Liver (tissue), 9 donors: ENCODE data around the gene SUPT6H. TPM values are rescaled to one million over a fixed set of nuclear protein-coding genes. Genes with fewer than 3 reads are reported as not detected.

Experiments
- DNase-seq: peaks from one replicate; pipeline ENCODE4 v3.0.0-alpha.2; 2017; ENCODE audit warnings: low spot score
- H3K27ac ChIP-seq, 2 donors: one replicate each; pipeline ENCODE4 v1.7.0; 2013; ENCODE audit warnings: inconsistent platforms in 2 of 2, low read length in 2 of 2, control low read depth in 1 of 2, low read depth in 1 of 2, mild to moderate bottlenecking in 1 of 2
- H3K27me3 ChIP-seq, 4 donors: one replicate each; pipeline versions ENCODE4 v1.6.1 to v1.7.0; 2013; ENCODE audit warnings: low read length in 3 of 4, inconsistent platforms in 1 of 4, mild to moderate bottlenecking in 1 of 4, moderate library complexity in 1 of 4; ENCODE audit not compliant: control insufficient read depth in 4 of 4, insufficient read depth in 4 of 4
- H3K36me3 ChIP-seq, 4 donors: one replicate each; pipeline versions ENCODE4 v1.6.1 to v1.7.0; 2013; ENCODE audit warnings: low read length in 3 of 4, mild to moderate bottlenecking in 3 of 4, low read depth in 1 of 4, moderate library complexity in 1 of 4; ENCODE audit not compliant: control insufficient read depth in 4 of 4, insufficient read depth in 3 of 4
- H3K4me1 ChIP-seq, 4 donors: one replicate each; pipeline versions ENCODE4 v1.6.1 to v1.7.0; 2013; ENCODE audit warnings: low read length in 3 of 4, mild to moderate bottlenecking in 3 of 4, moderate library complexity in 1 of 4; ENCODE audit not compliant: control insufficient read depth in 4 of 4, insufficient read depth in 4 of 4
- H3K4me3 ChIP-seq, 3 donors: one replicate each; pipeline versions ENCODE4 v1.6.1 to v1.7.0; 2013; ENCODE audit warnings: low read length in 3 of 3, control low read depth in 1 of 3, low read depth in 1 of 3, mild to moderate bottlenecking in 1 of 3
- H3K9ac ChIP-seq, 2 donors: one replicate each; pipeline ENCODE4 v1.7.0; 2013; ENCODE audit warnings: low read length in 2 of 2, mild to moderate bottlenecking in 2 of 2, moderate library complexity in 2 of 2, control low read depth in 1 of 2, low read depth in 1 of 2
- H3K9me3 ChIP-seq, 4 donors: one replicate each; pipeline versions ENCODE4 v1.6.1 to v1.7.0; 2013; ENCODE audit warnings: low read length in 3 of 4; ENCODE audit not compliant: control insufficient read depth in 4 of 4
- EGR1 ChIP-seq, 2 donors: IDR thresholded peaks; 2 replicates each; pipeline ENCODE4 v1.6.1; 2016 to 2018; ENCODE audit warnings: antibody characterized with exemption in 2 of 2, low read depth in 2 of 2
- FOXA1 ChIP-seq: IDR thresholded peaks from 2 replicates; pipeline ENCODE4 v1.6.1; 2016; ENCODE audit warnings: antibody characterized with exemption
- FOXA2 ChIP-seq: IDR thresholded peaks from 2 replicates; pipeline ENCODE4 v1.6.1; 2016; ENCODE audit warnings: antibody characterized with exemption
- GABPA ChIP-seq, 2 donors: IDR thresholded peaks in 1 of 2; conservative IDR thresholded peaks in 1 of 2; 2 replicates each; pipeline ENCODE4 v1.6.1; 2016; ENCODE audit warnings: antibody characterized with exemption in 2 of 2, mild to moderate bottlenecking in 1 of 2, moderate library complexity in 1 of 2
- HNF4A ChIP-seq, 2 donors: conservative IDR thresholded peaks; 2 replicates each; pipeline ENCODE4 v1.6.1; 2016; ENCODE audit warnings: antibody characterized with exemption in 2 of 2, mild to moderate bottlenecking in 2 of 2
- HNF4G ChIP-seq: IDR thresholded peaks from 2 replicates; pipeline ENCODE4 v1.6.1; 2016; ENCODE audit warnings: antibody characterized with exemption
- JUND ChIP-seq, 2 donors: IDR thresholded peaks; 2 replicates each; pipeline ENCODE4 v1.6.1; 2016; ENCODE audit warnings: antibody characterized with exemption in 2 of 2
- MAX ChIP-seq: IDR thresholded peaks from 2 replicates; pipeline ENCODE4 v1.6.1; 2016; ENCODE audit warnings: antibody characterized with exemption
- NR2F2 ChIP-seq: IDR thresholded peaks from 2 replicates; pipeline ENCODE4 v1.6.1; 2016; ENCODE audit warnings: antibody characterized with exemption
- RAD21 ChIP-seq, 2 donors: IDR thresholded peaks; 2 replicates each; pipeline ENCODE4 v1.6.1; 2016; ENCODE audit warnings: antibody characterized with exemption in 2 of 2, mild to moderate bottlenecking in 2 of 2
- REST ChIP-seq: IDR thresholded peaks from 2 replicates; pipeline ENCODE4 v1.6.1; 2016; ENCODE audit warnings: antibody characterized with exemption, mild to moderate bottlenecking
- RXRA ChIP-seq, 2 donors: IDR thresholded peaks; 2 replicates each; pipeline ENCODE4 v1.6.1; 2017 to 2018; ENCODE audit warnings: antibody characterized with exemption in 2 of 2, mild to moderate bottlenecking in 1 of 2
- SP1 ChIP-seq: IDR thresholded peaks from 2 replicates; pipeline ENCODE4 v1.6.1; 2018; ENCODE audit warnings: antibody characterized with exemption, mild to moderate bottlenecking
- TAF1 ChIP-seq: conservative IDR thresholded peaks from 2 replicates; pipeline ENCODE4 v1.6.1; 2016; ENCODE audit warnings: antibody characterized with exemption, mild to moderate bottlenecking
- YY1 ChIP-seq: IDR thresholded peaks from 2 replicates; pipeline ENCODE4 v1.6.1; 2016; ENCODE audit warnings: antibody characterized with exemption, mild to moderate bottlenecking
- WGBS: extraction: QIAGEN DNeasy Blood & Tissue Kit; methylation state at CpG from one replicate; pipeline ENCODE4 v1.1.7; 2013; 5-methylcytosine and 5-hydroxymethylcytosine counted together
- polyA plus RNA-seq, 2 donors: library from polyadenylated mRNA; stranded (reverse) in 1 of 2; unstranded in 1 of 2; fragments of 200-250 nt in 1 of 2; fragments of >200 nt in 1 of 2; fragmentation: Nextera tagmentation in 1 of 2; extraction: Ambion mirVana in 1 of 2; gene quantifications; one replicate each; pipeline versions ENCODE4 v1.2.1 to v1.2.3, GENCODE V29; 2013 to 2015
- total RNA-seq, 2 donors: library from RNA; depleted of rRNA; stranded (reverse); fragments of >200 nt; gene quantifications; one replicate each; pipeline ENCODE4 v1.2.3, GENCODE V29; 2014
- TF ChIP-seq, protein P1 (sequence below): IDR thresholded peaks from 2 replicates; pipeline ENCODE4 v1.6.1; 2016; ENCODE audit warnings: antibody characterized with exemption
- TF ChIP-seq, protein P2 (sequence below): fragments of 150-350 bp; IDR thresholded peaks from 2 replicates; pipeline ENCODE4 v1.5.1; 2017; ENCODE audit warnings: improper control_type of control experiment, low read depth, low read length; ENCODE audit not compliant: missing input control
- TF ChIP-seq, protein P3 (sequence below): IDR thresholded peaks from 2 replicates; pipeline ENCODE4 v1.6.1; 2016; ENCODE audit warnings: antibody characterized with exemption
- donor health status: healthy.
- donor health status: healthy.
- donor health status: healthy.
- donor health status: healthy.
- donor health status: healthy.

Gene SUPT6H
- total and polyA plus RNA-seq, 4 donors, result 10.6 to 59.1 (median 30.3) TPM

DNA sequence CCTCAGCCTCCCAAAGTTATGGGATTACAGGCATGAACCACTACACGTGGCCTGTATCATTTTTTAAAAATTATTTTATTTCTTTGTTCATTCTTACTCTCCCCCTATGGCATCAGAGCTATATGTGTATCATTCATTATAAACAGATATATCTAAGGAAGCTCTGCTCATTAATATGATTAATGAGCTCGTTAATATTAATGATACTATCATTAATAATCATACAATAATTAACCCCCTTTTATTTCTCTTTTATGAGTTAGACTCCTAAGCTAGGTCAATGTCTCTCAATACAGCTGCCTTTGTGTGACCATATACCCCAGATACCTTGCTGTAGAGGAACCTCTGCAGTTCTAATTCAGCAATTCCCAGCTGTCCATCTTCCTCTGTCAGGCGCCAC is 43.5 kb upstream of the SUPT6H start:
- H3K4me1 ChIP-seq, result peaks cover 2 to 17% (median 14%) of the 10 kb centered on the region in 4 donors
- 93% methylated on average over 3 of the region's 3 CpGs for WGBS
- H3K27ac ChIP-seq, result no peak overlapping the region
- no peaks in the 10 kb centered on the region for H3K27me3 ChIP-seq
- DNase-seq, result no peak
- H3K9me3 ChIP-seq, result no peaks in the 10 kb centered on the region
- H3K9ac ChIP-seq, result no peak overlapping the region
- no peak overlapping the region for H3K4me3 ChIP-seq
- peaks cover 15 to 76% (median 58%) of the 10 kb centered on the region in 4 donors for H3K36me3 ChIP-seq
- TF ChIP-seq, protein P1, sequence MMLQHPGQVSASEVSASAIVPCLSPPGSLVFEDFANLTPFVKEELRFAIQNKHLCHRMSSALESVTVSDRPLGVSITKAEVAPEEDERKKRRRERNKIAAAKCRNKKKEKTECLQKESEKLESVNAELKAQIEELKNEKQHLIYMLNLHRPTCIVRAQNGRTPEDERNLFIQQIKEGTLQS, result no peak
- no peak for TF ChIP-seq FOXA1
- no peak for TF ChIP-seq REST
- TF ChIP-seq FOXA2, result no peak
- TF ChIP-seq RXRA (IDR thresholded peaks at IDR 0.05), result no peak
- TF ChIP-seq EGR1 (IDR thresholded peaks at IDR 0.05; ENCODE audit: low read depth in 2 of 2), result no peak
- TF ChIP-seq HNF4A (conservative IDR thresholded peaks at IDR 0.05), result no peak
- TF ChIP-seq GABPA (IDR thresholded peaks at IDR 0.05 in 1 of 2, conservative IDR thresholded peaks at IDR 0.05 in 1 of 2), result no peak
- no peak for TF ChIP-seq TAF1
- TF ChIP-seq MAX, result no peak
- TF ChIP-seq, protein P2, sequence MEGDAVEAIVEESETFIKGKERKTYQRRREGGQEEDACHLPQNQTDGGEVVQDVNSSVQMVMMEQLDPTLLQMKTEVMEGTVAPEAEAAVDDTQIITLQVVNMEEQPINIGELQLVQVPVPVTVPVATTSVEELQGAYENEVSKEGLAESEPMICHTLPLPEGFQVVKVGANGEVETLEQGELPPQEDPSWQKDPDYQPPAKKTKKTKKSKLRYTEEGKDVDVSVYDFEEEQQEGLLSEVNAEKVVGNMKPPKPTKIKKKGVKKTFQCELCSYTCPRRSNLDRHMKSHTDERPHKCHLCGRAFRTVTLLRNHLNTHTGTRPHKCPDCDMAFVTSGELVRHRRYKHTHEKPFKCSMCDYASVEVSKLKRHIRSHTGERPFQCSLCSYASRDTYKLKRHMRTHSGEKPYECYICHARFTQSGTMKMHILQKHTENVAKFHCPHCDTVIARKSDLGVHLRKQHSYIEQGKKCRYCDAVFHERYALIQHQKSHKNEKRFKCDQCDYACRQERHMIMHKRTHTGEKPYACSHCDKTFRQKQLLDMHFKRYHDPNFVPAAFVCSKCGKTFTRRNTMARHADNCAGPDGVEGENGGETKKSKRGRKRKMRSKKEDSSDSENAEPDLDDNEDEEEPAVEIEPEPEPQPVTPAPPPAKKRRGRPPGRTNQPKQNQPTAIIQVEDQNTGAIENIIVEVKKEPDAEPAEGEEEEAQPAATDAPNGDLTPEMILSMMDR, result no peak
- TF ChIP-seq NR2F2, result no peak
- no peak for TF ChIP-seq YY1
- TF ChIP-seq, protein P3, sequence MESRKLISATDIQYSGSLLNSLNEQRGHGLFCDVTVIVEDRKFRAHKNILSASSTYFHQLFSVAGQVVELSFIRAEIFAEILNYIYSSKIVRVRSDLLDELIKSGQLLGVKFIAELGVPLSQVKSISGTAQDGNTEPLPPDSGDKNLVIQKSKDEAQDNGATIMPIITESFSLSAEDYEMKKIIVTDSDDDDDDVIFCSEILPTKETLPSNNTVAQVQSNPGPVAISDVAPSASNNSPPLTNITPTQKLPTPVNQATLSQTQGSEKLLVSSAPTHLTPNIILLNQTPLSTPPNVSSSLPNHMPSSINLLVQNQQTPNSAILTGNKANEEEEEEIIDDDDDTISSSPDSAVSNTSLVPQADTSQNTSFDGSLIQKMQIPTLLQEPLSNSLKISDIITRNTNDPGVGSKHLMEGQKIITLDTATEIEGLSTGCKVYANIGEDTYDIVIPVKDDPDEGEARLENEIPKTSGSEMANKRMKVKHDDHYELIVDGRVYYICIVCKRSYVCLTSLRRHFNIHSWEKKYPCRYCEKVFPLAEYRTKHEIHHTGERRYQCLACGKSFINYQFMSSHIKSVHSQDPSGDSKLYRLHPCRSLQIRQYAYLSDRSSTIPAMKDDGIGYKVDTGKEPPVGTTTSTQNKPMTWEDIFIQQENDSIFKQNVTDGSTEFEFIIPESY, result no peak
- TF ChIP-seq HNF4G, result no peak
- no peak for TF ChIP-seq RAD21 (IDR thresholded peaks at IDR 0.05)
- TF ChIP-seq SP1, result no peak
- no peak for TF ChIP-seq JUND (IDR thresholded peaks at IDR 0.05)
